Caco-2 (cell line): ENCODE results near the gene SEMA3A. TPM values are rescaled to one million over a fixed set of nuclear protein-coding genes. Genes with fewer than 3 reads are reported as not detected.

Experiments
- BruUV-seq: library from RNA; stranded (reverse); fragments of 400-500 nt; replicated peaks from 2 replicates; lab custom pipeline; 2021; lab: Mats Ljungman, UMichigan
- CTCF ChIA-PET: fragments of 300-600 bp; sonication (Branson Sonifier 250); formaldehyde crosslinking; loops from one replicate; lab custom pipeline; 2022; ENCODE audit warnings: antibody characterized with exemption; lab: Charles Lee
- POLR2A ChIA-PET: fragments of 300-600 bp; sonication (Branson Sonifier 250); formaldehyde crosslinking; loops from one replicate; lab custom pipeline; 2022; ENCODE audit warnings: antibody characterized with exemption; lab: Charles Lee
- DNase-seq, 2 experiments: peaks; one replicate each; pipeline versions ENCODE4 v3.0.0 to v3.0.0-alpha.2; 2020 to 2022
- H3K27me3 ChIP-seq: replicated peaks from 2 replicates; pipeline ENCODE4 v1.6.0; 2011; ENCODE audit warnings: low read length; ENCODE audit not compliant: control insufficient read depth, insufficient read depth
- H3K36me3 ChIP-seq: 2 replicates; pipeline ENCODE4 v1.5.1; 2011; ENCODE audit warnings: low read length; ENCODE audit not compliant: control insufficient read depth, insufficient read depth
- H3K4me1 ChIP-seq: fragments of 250-450 bp; sonication (Bioruptor Pico); 2 replicates; pipeline ENCODE4 v1.5.1; 2020; ENCODE audit warnings: mild to moderate bottlenecking
- H3K4me3 ChIP-seq: 2 replicates; pipeline ENCODE4 v1.5.1; 2011; ENCODE audit warnings: low read depth, mild to moderate bottlenecking, control low read depth, low read length
- H3K9me3 ChIP-seq: fragments of 250-450 bp; sonication (Bioruptor Pico); 2 replicates; pipeline ENCODE4 v1.5.1; 2020; ENCODE audit warnings: mild to moderate bottlenecking, moderate library complexity
- H3K27ac Mint-ChIP-seq: one replicate; pipeline ENCODE4 v1.8.0; 2022; ENCODE audit warnings: mixed read lengths; ENCODE audit not compliant: unreplicated experiment
- H3K27me3 Mint-ChIP-seq: one replicate; pipeline ENCODE4 v1.8.0; 2022; ENCODE audit warnings: mixed read lengths; ENCODE audit not compliant: insufficient read depth, unreplicated experiment
- H3K36me3 Mint-ChIP-seq: one replicate; pipeline ENCODE4 v1.8.0; 2022; ENCODE audit warnings: mild to moderate bottlenecking, mixed read lengths; ENCODE audit not compliant: insufficient read depth, unreplicated experiment
- H3K4me1 Mint-ChIP-seq: one replicate; pipeline ENCODE4 v1.8.0; 2022; ENCODE audit warnings: low read depth, mixed read lengths; ENCODE audit not compliant: unreplicated experiment
- H3K4me3 Mint-ChIP-seq: one replicate; pipeline ENCODE4 v1.8.0; 2022; ENCODE audit warnings: mild to moderate bottlenecking, moderate library complexity, mixed read lengths; ENCODE audit not compliant: unreplicated experiment
- H3K9me3 Mint-ChIP-seq: one replicate; pipeline ENCODE4 v1.8.0; 2022; ENCODE audit warnings: mixed read lengths; ENCODE audit not compliant: unreplicated experiment
- intact Hi-C: fragments of 100-400 bp; cut with micrococcal nuclease; formaldehyde crosslinking; loops from one replicate; pipeline ENCODE4 v1.10.0; 2022; ENCODE audit not compliant: unreplicated experiment
- total RNA-seq: library from RNA; stranded (reverse); gene quantifications from 2 replicates; pipeline ENCODE4 v1.2.3, GENCODE V29; 2022
- TF ChIP-seq, protein P1 (sequence below), 2 experiments: fragments of 200-600 bp in 1 of 2; IDR thresholded peaks; 1 replicate in 1 of 2; 2 replicates in 1 of 2; pipeline versions ENCODE4 v1.5.1 to v1.8.0; 2011 to 2022; ENCODE audit warnings: antibody characterized with exemption in 1 of 2, control low read depth in 1 of 2, inconsistent platforms in 1 of 2, low read depth in 1 of 2, low read length in 1 of 2, mild to moderate bottlenecking in 1 of 2, moderate library complexity in 1 of 2; ENCODE audit not compliant: insufficient read depth in 1 of 2, severe bottlenecking in 1 of 2, unreplicated experiment in 1 of 2

Gene SEMA3A
- total RNA-seq, 1 experiment from 2014 or later, result 55.1 TPM

DNA sequence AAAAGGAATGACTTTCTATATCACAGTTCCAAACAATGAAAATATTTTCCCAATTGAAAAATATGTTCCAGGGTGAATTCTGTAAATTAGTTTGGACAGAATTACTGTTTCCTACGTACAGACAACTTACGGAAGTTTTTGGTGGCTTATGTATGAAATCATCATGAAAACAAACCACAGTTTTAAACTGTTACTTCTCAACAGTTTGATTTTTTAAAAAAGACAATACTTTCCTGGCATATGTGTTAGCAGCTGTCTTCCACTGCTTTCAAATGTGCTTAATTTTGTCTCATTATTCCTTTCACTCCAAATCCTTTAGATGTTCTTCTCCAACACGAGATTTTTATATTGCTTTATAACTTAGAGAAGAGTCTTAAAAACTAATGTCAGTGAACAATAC, 56.2 kb downstream of the SEMA3A start:
- Histone ChIP-seq H3K4me3 (no peak overlapping the region), H3K4me1 (peaks cover 22% of the 10 kb centered on the region), H3K36me3 (no peaks in the 10 kb centered on the region), H3K9me3 (no peaks in the 10 kb centered on the region), H3K27me3 (no peaks in the 10 kb centered on the region)
- CTCF ChIA-PET, result no interaction called here
- Mint-ChIP-seq H3K4me3 (no peak overlapping the region), H3K9me3 (peaks cover 9% of the 10 kb centered on the region), H3K36me3 (peaks cover 35% of the 10 kb centered on the region), H3K27ac (no peak overlapping the region), H3K4me1 (peaks cover 20% of the 10 kb centered on the region), H3K27me3 (no peaks in the 10 kb centered on the region)
- POLR2A ChIA-PET, result no interaction called here
- DNase-seq, result no peak
- TF ChIP-seq, protein P1, sequence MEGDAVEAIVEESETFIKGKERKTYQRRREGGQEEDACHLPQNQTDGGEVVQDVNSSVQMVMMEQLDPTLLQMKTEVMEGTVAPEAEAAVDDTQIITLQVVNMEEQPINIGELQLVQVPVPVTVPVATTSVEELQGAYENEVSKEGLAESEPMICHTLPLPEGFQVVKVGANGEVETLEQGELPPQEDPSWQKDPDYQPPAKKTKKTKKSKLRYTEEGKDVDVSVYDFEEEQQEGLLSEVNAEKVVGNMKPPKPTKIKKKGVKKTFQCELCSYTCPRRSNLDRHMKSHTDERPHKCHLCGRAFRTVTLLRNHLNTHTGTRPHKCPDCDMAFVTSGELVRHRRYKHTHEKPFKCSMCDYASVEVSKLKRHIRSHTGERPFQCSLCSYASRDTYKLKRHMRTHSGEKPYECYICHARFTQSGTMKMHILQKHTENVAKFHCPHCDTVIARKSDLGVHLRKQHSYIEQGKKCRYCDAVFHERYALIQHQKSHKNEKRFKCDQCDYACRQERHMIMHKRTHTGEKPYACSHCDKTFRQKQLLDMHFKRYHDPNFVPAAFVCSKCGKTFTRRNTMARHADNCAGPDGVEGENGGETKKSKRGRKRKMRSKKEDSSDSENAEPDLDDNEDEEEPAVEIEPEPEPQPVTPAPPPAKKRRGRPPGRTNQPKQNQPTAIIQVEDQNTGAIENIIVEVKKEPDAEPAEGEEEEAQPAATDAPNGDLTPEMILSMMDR (IDR thresholded peaks at IDR 0.05; ENCODE audit: insufficient read depth in 1 of 2, low read depth in 1 of 2, low read length in 1 of 2, severe bottlenecking in 1 of 2, unreplicated experiment in 1 of 2), result no peak
- intact Hi-C loops, result no loop called here
- BruUV-seq, result no TSS peak

DNA sequence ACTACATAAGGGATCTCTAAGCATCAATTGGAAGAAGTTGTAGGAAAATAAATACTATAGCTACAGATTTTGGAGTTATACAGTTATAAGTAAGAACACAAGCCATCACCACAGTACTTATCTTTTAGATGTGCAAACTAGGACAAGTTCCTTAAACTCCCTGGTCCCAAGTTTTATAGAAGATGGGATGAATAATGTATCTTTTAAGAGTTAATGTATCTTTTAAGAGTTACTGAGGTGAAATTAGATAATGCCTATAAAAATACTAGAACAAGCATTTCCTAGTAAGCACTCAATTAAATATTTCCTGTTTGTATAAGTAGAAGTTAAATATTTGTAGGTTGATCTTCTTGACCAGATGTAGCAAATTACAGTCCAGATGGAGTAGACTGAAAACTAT, 56.8 kb downstream of the SEMA3A start:
- DNase-seq, result no peak
- Histone ChIP-seq H3K9me3 (no peaks in the 10 kb centered on the region), H3K27me3 (no peaks in the 10 kb centered on the region), H3K4me3 (no peak overlapping the region), H3K4me1 (peaks cover 17% of the 10 kb centered on the region), H3K36me3 (no peaks in the 10 kb centered on the region)
- peaks cover 14% of the 10 kb centered on the region for H3K4me1 Mint-ChIP-seq
- peaks cover 34% of the 10 kb centered on the region for H3K36me3 Mint-ChIP-seq
- intact Hi-C loops, result no loop called here
- H3K27ac Mint-ChIP-seq, result no peak overlapping the region
- H3K4me3 Mint-ChIP-seq, result no peak overlapping the region
- ChIA-PET CTCF (no interaction called here), POLR2A (no interaction called here)
- TF ChIP-seq, protein P1 (IDR thresholded peaks at IDR 0.05; ENCODE audit: insufficient read depth in 1 of 2, low read depth in 1 of 2, low read length in 1 of 2, severe bottlenecking in 1 of 2, unreplicated experiment in 1 of 2), result no peak
- peaks cover 9% of the 10 kb centered on the region for H3K9me3 Mint-ChIP-seq
- H3K27me3 Mint-ChIP-seq, result no peaks in the 10 kb centered on the region
- no TSS peak for BruUV-seq

DNA sequence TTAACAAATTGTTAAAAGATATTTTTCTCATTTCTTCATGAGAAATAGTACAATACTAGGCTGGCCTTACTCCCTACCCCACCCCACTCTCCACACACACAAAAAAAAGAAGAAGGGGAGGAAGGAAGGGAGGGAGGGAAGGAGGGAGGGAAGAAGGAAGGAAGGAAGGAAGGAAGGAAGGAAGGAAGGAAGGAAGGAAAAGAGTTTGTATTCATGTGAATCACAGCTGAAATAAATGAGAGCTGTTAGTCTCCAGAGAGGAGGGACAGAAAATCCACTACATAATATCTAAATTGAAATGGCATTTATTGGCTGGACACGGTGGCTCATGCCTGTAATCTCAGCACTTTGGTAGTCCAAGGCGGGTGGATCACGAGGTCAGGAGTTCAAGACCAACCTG, 57.8 kb downstream of the SEMA3A start:
- intact Hi-C loops, result no loop called here

More for the DNA sequence above, 57.8 kb downstream of the SEMA3A start:
- H3K9me3 Mint-ChIP-seq, result peaks cover 7% of the 10 kb centered on the region
- H3K27me3 ChIP-seq, result no peaks in the 10 kb centered on the region
- BruUV-seq, result no TSS peak
- no peak overlapping the region for H3K27ac Mint-ChIP-seq
- DNase-seq, result no peak
- peaks cover 10% of the 10 kb centered on the region for H3K4me1 Mint-ChIP-seq
- no peaks in the 10 kb centered on the region for H3K9me3 ChIP-seq
- H3K4me3 Mint-ChIP-seq, result no peak overlapping the region
- no peak overlapping the region for H3K4me3 ChIP-seq
- peaks cover 7% of the 10 kb centered on the region for H3K4me1 ChIP-seq
- no peaks in the 10 kb centered on the region for H3K27me3 Mint-ChIP-seq
- CTCF ChIA-PET, result interaction anchor here (0.6 kb wide), 1 partner anchor 13 kb away, joined by 3 read pairs; no protein-coding TSS in a partner anchor
- H3K36me3 Mint-ChIP-seq, result peaks cover 32% of the 10 kb centered on the region
- POLR2A ChIA-PET, result no interaction called here
- TF ChIP-seq, protein P1 (IDR thresholded peaks at IDR 0.05; ENCODE audit: insufficient read depth in 1 of 2, low read depth in 1 of 2, low read length in 1 of 2, severe bottlenecking in 1 of 2, unreplicated experiment in 1 of 2), result no peak
- no peaks in the 10 kb centered on the region for H3K36me3 ChIP-seq
